HG02938 (cell line): Measurements from ENCODE around the gene SIGLEC15.
"Not testable (repeated sequence)": the region's sequence is repeated elsewhere in the genome, so short reads cannot be mapped to it uniquely, and the experiment has no call there.

Experiments
- ATAC-seq: cut with Tn5 transposase; IDR thresholded peaks from one replicate; pipeline ENCODE4 v1.9.1; 2021; ENCODE audit warnings: mild to moderate bottlenecking, moderate library complexity; ENCODE audit not compliant: unreplicated experiment

The SIGLEC15 gene

GRCh38 chr18:45825258-45826044 lies at the start of gene SIGLEC15:
SIGLEC15 (plus strand) TSS chr18:45825675; CDS start chr18:45825729, 54 bp downstream.
- no peak for ATAC-seq

GRCh38 chr18:45775743-45776142 lies 49.7 kb upstream of the SIGLEC15 start:
- ATAC-seq = no peak

GRCh38 chr18:45777393-45777792 lies 48.1 kb upstream of the SIGLEC15 start:
- ATAC-seq = no peak

GRCh38 chr18:45780568-45780967 lies 44.9 kb upstream of the SIGLEC15 start:
- ATAC-seq = no peak

- peak; percentile 52 for ATAC-seq
Measured at GRCh38 chr18:45782662-45783061, 42.8 kb upstream of the SIGLEC15 start.

GRCh38 chr18:45783097-45784075 lies 42.1 kb upstream of the SIGLEC15 start:
- no peak for ATAC-seq

- ATAC-seq = no peak
Measured at GRCh38 chr18:45785134-45785533, 40.3 kb upstream of the SIGLEC15 start.

GRCh38 chr18:45786941-45787340 lies 38.5 kb upstream of the SIGLEC15 start:
- ATAC-seq = no peak

DNA sequence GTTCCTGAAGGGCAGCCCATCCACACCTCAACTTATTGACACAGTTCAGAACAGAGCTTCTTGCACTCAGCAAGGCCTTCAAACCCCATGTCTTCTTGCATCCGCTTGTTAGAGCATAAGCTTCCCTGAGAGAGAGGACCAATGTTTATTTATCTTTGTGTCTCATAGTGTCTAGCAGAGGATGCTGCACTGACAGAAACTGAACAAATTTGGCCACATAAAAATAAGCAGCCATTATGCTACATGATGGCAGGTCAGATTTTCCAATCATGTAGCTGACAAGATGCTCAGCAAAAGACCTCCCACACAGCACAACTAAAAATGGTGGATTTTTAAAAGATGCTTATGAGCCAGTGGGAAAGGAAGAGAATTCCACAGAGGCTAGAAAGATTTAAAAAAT lies 38.1 kb upstream of the SIGLEC15 start:
- ATAC-seq = no peak

- ATAC-seq = no peak
Measured at GRCh38 chr18:45788861-45789260, 36.6 kb upstream of the SIGLEC15 start.

- ATAC-seq = no peak
Measured at GRCh38 chr18:45792506-45793263, 32.8 kb upstream of the SIGLEC15 start.

- no peak for ATAC-seq
Measured at GRCh38 chr18:45793264-45793965, 32.1 kb upstream of the SIGLEC15 start.

DNA sequence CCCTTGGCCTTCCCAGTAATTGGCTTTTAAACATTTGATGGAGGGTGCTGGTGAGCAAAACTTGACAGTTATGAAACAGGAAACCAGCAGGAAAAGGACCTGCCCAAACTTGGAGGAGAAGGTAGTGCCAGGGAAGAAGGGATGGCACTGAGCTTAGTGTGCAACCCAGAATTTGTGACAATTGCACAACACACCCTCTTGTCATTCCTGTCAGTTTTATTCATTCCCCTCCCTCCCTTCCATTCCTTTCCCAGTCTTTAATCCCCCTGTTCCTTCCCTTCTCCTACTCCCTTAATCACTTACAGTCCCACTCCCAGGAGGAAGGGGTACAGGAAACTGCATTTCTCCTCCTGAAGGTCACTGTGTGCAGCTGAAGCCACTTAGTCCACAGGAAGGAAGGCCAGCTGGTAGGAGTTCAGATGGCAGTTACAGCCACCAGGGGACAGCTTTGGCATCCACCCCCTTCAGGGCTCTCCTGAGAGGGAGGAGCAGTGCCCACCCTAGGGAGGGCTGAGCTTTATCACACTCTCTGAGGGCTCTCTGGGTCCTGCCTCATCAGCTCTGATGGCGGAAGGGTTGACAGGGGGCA lies 24.0 kb upstream of the SIGLEC15 start:
- no peak for ATAC-seq

DNA sequence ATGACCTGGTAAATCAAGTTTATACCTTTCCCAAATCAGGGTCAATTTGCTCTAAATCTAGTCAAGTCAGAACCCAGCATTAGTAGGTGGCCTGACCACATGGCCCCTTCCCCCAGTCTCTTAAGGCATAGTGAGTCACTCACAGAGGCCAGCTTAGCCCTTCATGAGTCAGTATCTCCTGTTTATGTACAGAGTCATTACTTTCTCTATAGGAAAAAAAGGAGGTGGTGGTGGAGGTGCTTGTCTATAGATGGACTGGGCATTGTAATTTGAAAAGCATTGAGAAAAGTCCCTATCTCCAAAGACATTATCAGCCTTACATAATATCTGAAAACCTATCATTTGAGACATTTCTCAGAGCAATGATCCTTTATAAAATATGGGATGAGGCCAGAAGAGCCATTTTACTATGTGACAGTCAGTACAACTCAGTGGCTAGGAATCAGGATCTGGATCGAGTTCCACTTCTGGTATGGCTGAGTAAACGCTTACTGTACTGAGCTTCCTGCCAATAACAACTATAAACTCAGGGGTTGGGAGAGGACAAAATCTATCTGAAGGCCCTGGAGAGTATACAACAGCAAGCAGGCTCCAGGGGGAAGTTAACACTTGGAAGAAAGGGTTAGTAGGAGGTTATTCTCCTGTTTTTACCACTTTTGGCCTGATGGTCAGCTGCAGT lies 22.5 kb upstream of the SIGLEC15 start:
- no peak for ATAC-seq

GRCh38 chr18:45805551-45805950 lies 19.9 kb upstream of the SIGLEC15 start:
- ATAC-seq = no peak

DNA sequence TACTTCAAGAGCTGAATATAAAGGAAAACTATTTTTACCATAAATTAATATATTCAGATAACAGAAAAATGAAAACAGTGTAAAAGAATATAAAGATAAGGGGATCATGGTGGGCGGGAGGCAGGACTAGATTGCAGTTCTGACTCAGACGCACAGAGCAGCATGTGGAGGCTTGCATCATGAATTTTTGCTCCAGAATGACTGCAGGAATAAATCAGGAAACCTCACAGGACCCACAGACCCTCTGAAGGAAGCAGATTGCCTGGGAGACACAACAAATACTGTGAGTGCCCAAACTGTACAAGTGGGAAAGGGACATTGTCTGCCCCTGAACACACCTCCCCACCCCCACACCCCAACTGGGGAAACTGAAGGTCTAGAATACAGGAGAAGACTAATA lies 19.2 kb upstream of the SIGLEC15 start:
- ATAC-seq = no peak

DNA sequence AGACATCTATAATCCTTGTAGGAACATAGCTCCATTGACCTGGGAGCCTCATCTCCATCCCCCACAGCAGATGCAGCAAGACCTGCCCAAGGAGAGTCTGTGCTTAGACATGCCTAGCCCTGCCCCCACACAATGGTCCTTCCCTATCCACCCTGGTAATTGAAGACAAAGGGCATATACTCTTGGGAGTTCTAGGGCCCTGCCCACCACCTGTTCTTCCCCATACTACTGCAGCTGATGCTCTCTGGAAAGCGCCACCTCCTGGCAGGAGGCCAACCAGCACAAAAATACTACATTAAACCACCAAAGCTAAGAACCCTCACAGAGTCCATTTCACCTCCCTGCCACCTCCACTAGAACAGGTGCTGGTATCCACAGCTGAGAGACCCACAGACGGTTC lies 18.3 kb upstream of the SIGLEC15 start:
- not testable (repeated sequence) for ATAC-seq

DNA sequence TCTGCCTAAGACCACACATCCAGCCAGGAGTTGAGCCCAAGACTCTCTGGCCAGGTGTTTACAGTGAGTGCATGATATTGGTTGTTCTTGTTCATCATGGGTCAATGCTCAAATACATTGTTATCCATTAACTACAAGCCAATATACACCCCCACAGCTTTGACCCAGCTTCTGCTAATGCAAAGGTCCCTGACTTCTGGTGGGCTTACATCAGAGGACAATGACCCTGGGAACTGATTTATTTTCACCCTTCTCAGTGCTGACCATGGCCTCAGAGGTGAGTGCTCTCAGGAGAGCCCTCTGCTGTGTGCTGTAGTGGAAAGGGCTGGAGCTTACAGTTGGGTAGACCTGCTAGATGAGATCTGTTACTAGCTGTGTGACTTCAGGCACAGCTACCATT lies 10.7 kb upstream of the SIGLEC15 start:
- not testable (repeated sequence) for ATAC-seq

DNA sequence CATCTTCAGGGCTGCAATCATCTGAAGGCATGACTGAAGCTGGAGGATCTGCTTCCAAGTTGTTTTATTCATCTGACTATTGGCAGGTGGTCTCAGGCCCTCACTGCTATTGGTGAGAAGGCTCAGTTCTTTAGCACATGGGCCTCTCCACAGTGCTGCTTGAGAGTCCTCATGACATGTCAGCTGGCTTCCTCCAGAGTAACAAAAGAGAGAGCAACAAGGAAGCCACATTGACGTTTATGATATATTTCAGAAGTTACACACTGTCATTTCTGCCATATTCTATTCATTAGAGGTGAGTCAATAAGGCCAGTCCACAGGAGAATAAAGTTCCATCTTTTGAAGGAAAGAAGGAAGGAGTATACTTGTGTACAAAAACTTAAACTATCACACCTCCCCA lies 7.9 kb upstream of the SIGLEC15 start:
- no peak for ATAC-seq
